ACC112 (cell line): Measurements from ENCODE around the gene PCDHGA12.
"Not testable (repeated sequence)": the region's sequence is repeated elsewhere in the genome, so short reads cannot be mapped to it uniquely, and the experiment has no call there.

Experiments
- H2AFZ ChIP-seq: fragments of 200-600 bp; sonication (generic); one replicate; pipeline ENCODE4 v1.6.0; 2017; ENCODE audit warnings: antibody characterized with exemption, low read length; ENCODE audit not compliant: unreplicated experiment
- H3K27ac ChIP-seq: fragments of 200-600 bp; sonication (generic); 2 replicates; pipeline ENCODE4 v1.5.1; 2014; ENCODE audit warnings: low read depth, mild to moderate bottlenecking, antibody characterized with exemption, low read length, moderate library complexity
- H3K27me3 ChIP-seq: fragments of 200-600 bp; sonication (generic); 2 replicates; pipeline ENCODE4 v1.6.1; 2014; ENCODE audit warnings: mild to moderate bottlenecking, antibody characterized with exemption, low read length, moderate library complexity, mixed read lengths; ENCODE audit not compliant: insufficient read depth
- H3K36me3 ChIP-seq: fragments of 200-600 bp; sonication (generic); 2 replicates; pipeline ENCODE4 v1.6.1; 2016; ENCODE audit warnings: mild to moderate bottlenecking, antibody characterized with exemption, low read length, moderate library complexity, mixed read lengths; ENCODE audit not compliant: insufficient read depth
- H3K4me1 ChIP-seq: fragments of 200-600 bp; sonication (generic); one replicate; pipeline ENCODE4 v1.6.1; 2016; ENCODE audit warnings: low read length, mixed read lengths; ENCODE audit not compliant: insufficient read depth, unreplicated experiment, control insufficient read depth
- H3K4me3 ChIP-seq: fragments of 200-600 bp; sonication (generic); 2 replicates; pipeline ENCODE4 v1.5.1; 2014; ENCODE audit warnings: mild to moderate bottlenecking, low read depth, low read length
- H3K79me2 ChIP-seq: fragments of 200-600 bp; sonication (generic); one replicate; pipeline ENCODE4 v1.6.0; 2016; ENCODE audit warnings: low read length; ENCODE audit not compliant: control insufficient read depth, unreplicated experiment, insufficient read depth

Gene PCDHGA12

DNA sequence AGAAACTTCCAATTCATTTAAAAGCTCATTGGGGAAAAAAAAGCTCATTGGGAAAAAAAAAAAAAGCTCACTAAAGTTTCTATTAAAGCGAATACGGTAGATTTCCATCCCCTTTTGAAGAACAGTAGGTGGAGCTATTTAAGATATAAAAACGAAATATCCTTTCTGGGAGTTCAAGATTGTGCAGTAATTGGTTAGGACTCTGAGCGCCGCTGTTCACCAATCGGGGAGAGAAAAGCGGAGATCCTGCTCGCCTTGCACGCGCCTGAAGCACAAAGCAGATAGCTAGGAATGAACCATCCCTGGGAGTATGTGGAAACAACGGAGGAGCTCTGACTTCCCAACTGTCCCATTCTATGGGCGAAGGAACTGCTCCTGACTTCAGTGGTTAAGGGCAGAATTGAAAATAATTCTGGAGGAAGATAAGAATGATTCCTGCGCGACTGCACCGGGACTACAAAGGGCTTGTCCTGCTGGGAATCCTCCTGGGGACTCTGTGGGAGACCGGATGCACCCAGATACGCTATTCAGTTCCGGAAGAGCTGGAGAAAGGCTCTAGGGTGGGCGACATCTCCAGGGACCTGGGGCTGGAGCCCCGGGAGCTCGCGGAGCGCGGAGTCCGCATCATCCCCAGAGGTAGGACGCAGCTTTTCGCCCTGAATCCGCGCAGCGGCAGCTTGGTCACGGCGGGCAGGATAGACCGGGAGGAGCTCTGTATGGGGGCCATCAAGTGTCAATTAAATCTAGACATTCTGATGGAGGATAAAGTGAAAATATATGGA, at the start of gene PCDHGA12:
Gene PCDHGA12, plus strand, starts transcription at position 176 of the 782 bp plus-strand sequence. Its CDS starts 253 bp downstream, at position 429.
- Histone ChIP-seq H3K79me2 (no peaks in the 10 kb centered on the region), H3K36me3 (no peaks in the 10 kb centered on the region), H3K4me3 (peak within 1 kb of the TSS; percentile 70), H2AFZ (peak within 1 kb of the TSS; percentile 13), H3K4me1 (no peaks in the 10 kb centered on the region), H3K27me3 (peaks cover 22% of the 10 kb centered on the region; the same call in 1 of the 2 replicates), H3K27ac (no peak within 1 kb of the TSS)

DNA sequence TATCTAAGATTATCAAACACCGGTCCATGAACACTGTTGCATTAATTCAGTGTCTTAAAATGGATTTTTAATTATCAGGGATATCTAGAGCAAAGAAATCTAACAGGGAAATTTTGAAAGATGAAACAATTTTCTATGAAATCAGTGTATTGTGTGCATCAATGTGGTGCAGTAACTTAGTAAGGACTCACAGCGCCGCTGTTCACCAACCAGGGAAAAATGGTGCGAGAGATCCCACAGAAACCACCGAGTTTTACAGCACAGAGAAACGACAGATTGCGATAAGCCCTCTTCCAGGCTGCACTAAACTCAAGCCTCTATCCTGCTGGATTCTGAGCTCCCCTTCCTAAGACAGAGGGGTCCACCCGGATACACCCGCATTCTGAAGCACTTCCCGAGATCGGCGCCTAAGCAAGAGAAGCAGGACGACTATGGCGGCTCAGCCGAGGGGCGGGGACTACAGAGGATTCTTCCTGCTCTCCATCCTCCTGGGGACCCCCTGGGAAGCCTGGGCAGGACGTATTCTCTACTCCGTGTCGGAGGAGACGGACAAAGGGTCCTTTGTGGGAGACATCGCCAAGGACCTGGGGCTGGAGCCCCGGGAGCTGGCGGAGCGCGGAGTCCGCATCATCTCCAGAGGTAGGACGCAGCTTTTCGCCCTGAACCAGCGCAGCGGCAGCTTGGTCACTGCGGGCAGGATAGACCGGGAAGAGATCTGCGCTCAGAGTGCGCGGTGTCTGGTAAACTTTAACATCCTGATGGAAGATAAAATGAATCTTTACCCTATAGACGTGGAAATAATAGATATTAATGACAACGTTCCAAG, 47.6 kb upstream of the PCDHGA12 start, which contains the start of gene PCDHGA7:
Gene PCDHGA7, plus strand, starts transcription at position 274 of the 826 bp plus-strand sequence. Its CDS starts 158 bp downstream, at position 432.
- Histone ChIP-seq H2AFZ (no peak within 1 kb of the TSS), H3K27me3 (peaks cover 80% of the 10 kb centered on the region), H3K4me3 (peak within 1 kb of the TSS; percentile 67), H3K4me1 (no peaks in the 10 kb centered on the region), H3K27ac (no peak within 1 kb of the TSS), H3K79me2 (no peaks in the 10 kb centered on the region), H3K36me3 (no peaks in the 10 kb centered on the region)

DNA sequence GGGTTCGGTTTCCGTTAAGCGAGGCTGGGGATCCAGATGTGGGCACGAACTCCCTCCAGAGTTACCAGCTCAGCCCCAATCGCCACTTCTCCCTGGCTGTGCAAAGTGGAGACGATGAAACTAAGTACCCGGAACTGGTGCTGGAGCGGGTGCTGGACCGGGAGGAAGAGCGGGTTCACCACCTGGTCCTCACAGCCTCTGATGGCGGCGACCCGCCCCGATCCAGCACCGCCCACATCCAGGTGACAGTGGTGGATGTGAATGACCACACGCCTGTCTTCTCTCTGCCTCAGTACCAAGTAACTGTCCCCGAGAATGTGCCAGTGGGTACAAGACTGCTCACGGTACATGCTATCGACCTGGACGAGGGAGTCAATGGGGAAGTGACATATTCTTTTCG, 47.0 kb upstream of the PCDHGA12 start:
- Histone ChIP-seq H3K27ac (no peak overlapping the region), H3K4me1 (no peaks in the 10 kb centered on the region), H3K4me3 (no peak overlapping the region), H2AFZ (no peak overlapping the region), H3K79me2 (no peaks in the 10 kb centered on the region), H3K36me3 (no peaks in the 10 kb centered on the region), H3K27me3 (peaks cover 83% of the 10 kb centered on the region)

DNA sequence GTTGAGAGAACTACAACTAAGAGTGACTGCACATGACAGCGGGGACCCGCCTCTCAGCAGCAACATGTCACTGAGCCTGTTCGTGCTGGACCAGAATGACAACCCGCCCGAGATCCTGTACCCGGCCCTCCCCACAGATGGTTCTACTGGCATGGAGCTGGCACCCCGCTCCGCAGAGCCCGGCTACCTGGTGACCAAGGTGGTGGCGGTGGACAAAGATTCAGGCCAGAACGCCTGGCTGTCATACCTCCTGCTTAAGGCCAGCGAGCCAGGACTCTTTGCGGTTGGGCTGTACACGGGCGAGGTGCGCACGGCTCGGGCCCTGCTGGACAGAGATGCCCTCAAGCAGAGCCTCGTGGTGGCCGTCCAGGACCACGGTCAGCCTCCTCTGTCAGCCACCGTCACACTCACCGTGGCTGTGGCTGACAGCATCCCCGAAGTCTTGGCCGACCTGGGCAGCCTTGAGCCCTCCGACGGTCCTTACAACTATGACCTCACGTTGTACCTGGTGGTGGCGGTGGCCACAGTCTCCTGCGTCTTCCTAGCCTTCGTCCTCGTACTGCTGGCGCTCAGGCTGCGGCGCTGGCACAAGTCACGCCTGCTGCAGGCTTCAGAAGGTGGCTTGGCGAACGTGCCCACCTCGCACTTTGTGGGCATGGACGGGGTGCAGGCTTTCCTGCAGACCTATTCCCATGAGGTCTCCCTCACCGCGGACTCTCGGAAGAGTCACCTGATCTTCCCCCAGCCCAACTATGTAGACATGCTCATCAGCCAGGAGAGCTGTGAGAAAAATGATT, 45.6 kb upstream of the PCDHGA12 start:
- Histone ChIP-seq H3K36me3 (no peaks in the 10 kb centered on the region), H3K27me3 (peaks cover 84% of the 10 kb centered on the region), H2AFZ (no peak overlapping the region), H3K27ac (no peak overlapping the region), H3K4me1 (no peaks in the 10 kb centered on the region), H3K79me2 (no peaks in the 10 kb centered on the region), H3K4me3 (no peak overlapping the region)

DNA sequence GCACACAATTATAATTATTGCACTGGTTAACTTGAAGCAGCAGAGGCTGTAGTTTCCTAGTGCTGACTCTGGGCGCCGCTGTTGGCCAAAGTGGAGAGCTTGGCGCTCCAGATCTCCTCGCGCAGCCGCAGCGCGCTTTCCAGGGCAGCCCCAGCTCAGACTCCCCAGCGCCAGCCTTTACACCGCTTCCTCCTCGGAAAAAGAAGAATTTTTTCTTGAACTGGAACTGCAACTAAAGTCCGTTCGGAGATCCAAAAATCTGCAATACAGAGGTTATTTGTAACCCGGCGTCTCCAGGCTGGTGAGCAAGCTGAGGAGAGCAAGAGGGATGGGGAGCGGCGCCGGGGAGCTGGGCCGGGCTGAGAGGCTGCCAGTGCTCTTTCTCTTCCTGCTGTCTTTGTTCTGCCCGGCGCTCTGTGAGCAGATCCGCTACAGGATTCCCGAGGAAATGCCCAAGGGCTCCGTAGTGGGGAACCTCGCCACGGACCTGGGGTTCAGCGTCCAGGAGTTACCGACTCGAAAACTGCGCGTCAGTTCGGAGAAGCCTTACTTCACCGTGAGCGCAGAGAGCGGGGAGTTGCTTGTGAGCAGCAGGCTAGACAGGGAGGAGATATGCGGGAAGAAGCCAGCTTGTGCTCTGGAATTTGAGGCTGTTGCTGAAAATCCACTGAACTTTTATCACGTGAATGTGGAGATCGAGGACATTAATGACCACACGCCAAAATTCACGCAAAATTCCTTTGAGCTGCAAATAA, 42.6 kb upstream of the PCDHGA12 start, which contains the start of gene PCDHGB4:
Gene PCDHGB4, plus strand, starts transcription at position 142 of the 755 bp plus-strand sequence. Its CDS starts 187 bp downstream, at position 329.
- peaks cover 88% of the 10 kb centered on the region for H3K27me3 ChIP-seq
- not testable (repeated sequence) for H3K4me1 ChIP-seq, H2AFZ ChIP-seq, H3K27ac ChIP-seq, H3K36me3 ChIP-seq, H3K79me2 ChIP-seq
- peak within 1 kb of the TSS; percentile 56 for H3K4me3 ChIP-seq

DNA sequence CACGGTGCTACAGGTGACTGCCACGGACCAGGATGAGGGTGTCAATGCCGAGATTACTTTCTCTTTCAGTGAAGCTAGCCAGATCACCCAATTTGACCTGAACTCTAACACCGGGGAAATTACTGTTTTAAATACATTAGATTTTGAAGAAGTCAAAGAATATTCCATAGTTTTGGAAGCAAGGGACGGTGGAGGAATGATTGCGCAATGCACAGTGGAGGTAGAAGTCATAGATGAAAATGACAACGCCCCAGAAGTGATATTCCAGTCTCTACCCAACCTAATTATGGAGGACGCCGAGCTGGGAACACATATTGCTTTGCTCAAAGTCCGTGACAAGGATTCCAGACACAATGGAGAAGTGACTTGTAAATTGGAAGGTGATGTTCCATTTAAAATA, 41.6 kb upstream of the PCDHGA12 start:
- H3K36me3 ChIP-seq: no peaks in the 10 kb centered on the region
- H3K4me3 ChIP-seq: peak overlapping the region; percentile 36; the same call in 1 of the 2 replicates
- no peak overlapping the region for H2AFZ ChIP-seq

DNA sequence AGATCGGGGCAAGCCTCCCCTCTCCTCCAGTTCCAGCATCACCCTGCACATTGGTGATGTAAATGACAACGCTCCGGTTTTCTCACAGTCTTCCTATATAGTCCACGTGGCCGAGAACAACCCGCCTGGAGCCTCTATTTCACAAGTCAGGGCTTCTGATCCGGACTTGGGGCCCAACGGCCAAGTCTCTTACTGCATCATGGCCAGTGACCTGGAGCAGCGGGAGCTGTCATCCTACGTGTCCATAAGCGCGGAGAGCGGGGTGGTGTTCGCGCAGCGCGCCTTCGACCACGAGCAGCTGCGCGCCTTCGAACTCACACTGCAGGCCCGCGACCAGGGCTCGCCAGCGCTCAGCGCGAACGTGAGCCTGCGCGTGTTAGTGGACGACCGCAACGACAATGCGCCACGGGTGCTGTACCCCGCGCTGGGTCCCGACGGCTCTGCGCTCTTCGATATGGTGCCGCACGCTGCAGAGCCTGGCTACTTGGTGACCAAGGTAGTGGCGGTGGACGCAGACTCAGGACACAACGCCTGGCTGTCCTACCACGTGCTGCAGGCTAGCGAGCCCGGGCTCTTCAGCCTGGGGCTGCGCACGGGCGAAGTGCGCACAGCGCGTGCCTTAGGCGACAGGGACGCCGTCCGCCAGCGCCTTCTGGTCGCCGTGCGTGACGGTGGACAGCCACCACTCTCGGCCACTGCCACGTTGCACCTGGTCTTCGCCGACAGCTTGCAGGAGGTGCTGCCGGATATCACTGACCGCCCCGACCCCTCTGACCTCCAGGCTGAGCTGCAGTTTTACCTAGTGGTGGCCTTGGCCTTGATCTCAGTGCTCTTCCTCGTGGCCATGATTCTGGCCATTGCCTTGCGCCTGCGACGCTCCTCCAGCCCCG, 40.9 kb upstream of the PCDHGA12 start:
- H3K27me3 ChIP-seq: peaks cover 87% of the 10 kb centered on the region
- no peak overlapping the region for H2AFZ ChIP-seq
- no peak overlapping the region for H3K27ac ChIP-seq
- H3K4me3 ChIP-seq: no peak overlapping the region
- no peaks in the 10 kb centered on the region for H3K36me3 ChIP-seq
- no peaks in the 10 kb centered on the region for H3K4me1 ChIP-seq
- no peaks in the 10 kb centered on the region for H3K79me2 ChIP-seq

More for the DNA sequence above, 41.6 kb upstream of the PCDHGA12 start:
- Histone ChIP-seq H3K79me2 (no peaks in the 10 kb centered on the region), H3K4me1 (no peaks in the 10 kb centered on the region), H3K27ac (no peak overlapping the region), H3K27me3 (peaks cover 88% of the 10 kb centered on the region)

DNA sequence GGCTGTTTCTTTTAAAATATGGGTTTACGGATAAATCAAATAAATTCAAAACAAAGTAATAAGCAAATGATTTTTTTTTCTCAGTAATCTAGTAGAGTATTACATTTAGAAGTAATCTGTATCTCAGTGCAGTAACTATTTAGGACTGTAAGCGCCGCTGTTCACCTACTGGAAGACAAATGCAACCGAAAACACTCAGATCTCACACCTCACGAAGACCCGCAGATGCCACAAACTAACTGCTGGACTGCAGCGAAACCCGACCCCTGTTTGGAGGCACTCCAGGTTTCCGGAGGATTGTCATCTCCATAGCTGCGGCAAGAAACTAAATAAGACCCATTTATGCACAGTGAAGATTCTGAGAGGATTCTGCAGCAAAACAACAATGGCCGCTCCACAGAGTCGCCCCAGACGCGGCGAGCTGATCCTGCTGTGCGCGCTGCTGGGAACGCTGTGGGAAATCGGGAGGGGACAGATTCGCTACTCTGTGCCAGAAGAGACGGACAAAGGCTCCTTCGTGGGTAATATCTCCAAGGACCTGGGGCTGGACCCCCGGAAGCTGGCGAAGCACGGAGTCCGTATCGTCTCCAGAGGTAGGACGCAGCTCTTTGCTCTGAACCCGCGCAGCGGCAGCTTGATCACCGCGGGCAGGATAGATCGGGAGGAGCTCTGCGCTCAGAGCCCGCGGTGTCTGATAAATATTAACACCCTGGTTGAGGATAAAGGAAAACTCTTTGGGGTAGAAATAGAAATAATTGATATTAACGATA, 37.7 kb upstream of the PCDHGA12 start, which contains the start of gene PCDHGA8:
Gene PCDHGA8, plus strand, starts transcription at position 205 of the 770 bp plus-strand sequence. Its CDS starts 181 bp downstream, at position 386.
- H3K27ac ChIP-seq: no peak within 1 kb of the TSS
- no peaks in the 10 kb centered on the region for H3K36me3 ChIP-seq
- peak within 1 kb of the TSS; percentile 67 for H3K4me3 ChIP-seq
- H3K27me3 ChIP-seq: peaks cover 82% of the 10 kb centered on the region
- H3K4me1 ChIP-seq: no peaks in the 10 kb centered on the region
- H2AFZ ChIP-seq: no peak within 1 kb of the TSS
- no peaks in the 10 kb centered on the region for H3K79me2 ChIP-seq
